ENCODE results near the gene RAET1G.
"Not testable (repeated sequence)": the region's sequence is repeated elsewhere in the genome, so short reads cannot be mapped to it uniquely, and the experiment has no call there.

Gene RAET1G

GRCh38 chr6:149922642-149923326, at the start of gene RAET1G:
TSS of gene RAET1G (minus strand) at chr6:149923121. CDS start at chr6:149923010, 111 bp downstream.
- peak; percentile 62 to 65 (median 62) for DNase-seq (ENCODE audit: low read depth in 3 of 3, low spot score in 1 of 3)

- no peak for DNase-seq (ENCODE audit: low read depth in 3 of 3, low spot score in 1 of 3)
Observed at GRCh38 chr6:149969635-149970034, 46.7 kb upstream of the RAET1G start.

- not testable (repeated sequence) for DNase-seq (ENCODE audit: low read depth in 3 of 3, low spot score in 1 of 3)
Observed at GRCh38 chr6:149968909-149969308, 46.0 kb upstream of the RAET1G start.

GRCh38 chr6:149967999-149968398, 45.1 kb upstream of the RAET1G start:
- DNase-seq (ENCODE audit: low read depth in 3 of 3, low spot score in 1 of 3) = not testable (repeated sequence)

GRCh38 chr6:149967591-149967990, 44.7 kb upstream of the RAET1G start:
- DNase-seq (ENCODE audit: low read depth in 3 of 3, low spot score in 1 of 3) = no peak

- DNase-seq (ENCODE audit: low read depth in 3 of 3, low spot score in 1 of 3) = not testable (repeated sequence)
Observed at GRCh38 chr6:149966319-149966718, 43.4 kb upstream of the RAET1G start.

GRCh38 chr6:149965194-149966020, 42.5 kb upstream of the RAET1G start:
- DNase-seq (ENCODE audit: low read depth in 3 of 3, low spot score in 1 of 3) = no peak

GRCh38 chr6:149964308-149965193, 41.6 kb upstream of the RAET1G start:
- no peak for DNase-seq (ENCODE audit: low read depth in 3 of 3, low spot score in 1 of 3)

- peak in 2 of 3 donors; percentile 25 to 76 for DNase-seq (ENCODE audit: low read depth in 3 of 3, low spot score in 1 of 3)
Observed at GRCh38 chr6:149963462-149964307, 40.8 kb upstream of the RAET1G start, which contains the start of gene ULBP1. TSS of gene ULBP1 (plus strand) at chr6:149963943. CDS start at chr6:149964050, 107 bp downstream.

- DNase-seq (ENCODE audit: low read depth in 3 of 3, low spot score in 1 of 3) = no peak
Observed at GRCh38 chr6:149963212-149963461, 40.2 kb upstream of the RAET1G start.

GRCh38 chr6:149962461-149963211, 39.7 kb upstream of the RAET1G start:
- DNase-seq (ENCODE audit: low read depth in 3 of 3, low spot score in 1 of 3) = no peak

- no peak for DNase-seq (ENCODE audit: low read depth in 3 of 3, low spot score in 1 of 3)
Observed at GRCh38 chr6:149961728-149962425, 39.0 kb upstream of the RAET1G start.

- DNase-seq (ENCODE audit: low read depth in 3 of 3, low spot score in 1 of 3) = no peak
Observed at GRCh38 chr6:149960488-149960887, 37.6 kb upstream of the RAET1G start.

GRCh38 chr6:149959806-149960205, 36.9 kb upstream of the RAET1G start:
- not testable (repeated sequence) for DNase-seq (ENCODE audit: low read depth in 3 of 3, low spot score in 1 of 3)

GRCh38 chr6:149958124-149958523, 35.2 kb upstream of the RAET1G start:
- DNase-seq (ENCODE audit: low read depth in 3 of 3, low spot score in 1 of 3) = not testable (repeated sequence)

- not testable (repeated sequence) for DNase-seq (ENCODE audit: low read depth in 3 of 3, low spot score in 1 of 3)
Observed at GRCh38 chr6:149955654-149956317, 32.9 kb upstream of the RAET1G start.

GRCh38 chr6:149954984-149955653, 32.2 kb upstream of the RAET1G start:
- not testable (repeated sequence) for DNase-seq (ENCODE audit: low read depth in 3 of 3, low spot score in 1 of 3)
